GM10266 (cell line): ENCODE measurements around the gene HMGN4.

Source experiments
- DNase-seq: peaks from one replicate; pipeline ENCODE4 v3.0.0; 2012; ENCODE audit errors: extremely low spot score
- CTCF ChIP-seq: IDR thresholded peaks from 2 replicates; pipeline ENCODE4 v1.5.1; 2012; ENCODE audit warnings: mild to moderate bottlenecking, low read depth; ENCODE audit not compliant: control insufficient read depth, insufficient read depth; ENCODE audit errors: missing control alignments

Gene HMGN4

DNA sequence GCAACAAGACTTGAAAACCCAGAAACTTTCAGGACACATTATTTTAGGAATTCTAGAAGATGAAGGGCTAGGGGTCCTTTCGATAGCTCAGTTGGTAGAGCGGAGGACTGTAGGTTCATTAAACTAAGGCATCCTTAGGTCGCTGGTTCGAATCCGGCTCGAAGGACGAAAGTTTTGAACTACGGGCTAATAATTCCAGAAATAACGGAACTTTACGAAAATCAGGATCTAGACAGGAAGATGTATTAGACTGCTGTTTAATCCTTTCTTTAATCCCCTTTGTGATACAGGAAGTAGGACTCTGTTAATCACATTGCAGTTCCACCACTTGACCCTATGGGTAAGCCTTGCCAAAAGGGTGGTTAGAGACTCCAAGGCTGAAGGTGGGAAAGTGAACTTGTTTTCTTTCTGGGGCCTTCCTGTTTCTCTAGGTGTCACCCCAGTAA, 37.4 kb downstream of the HMGN4 start:
- no peak for DNase-seq
- TF ChIP-seq CTCF: no peak

DNA sequence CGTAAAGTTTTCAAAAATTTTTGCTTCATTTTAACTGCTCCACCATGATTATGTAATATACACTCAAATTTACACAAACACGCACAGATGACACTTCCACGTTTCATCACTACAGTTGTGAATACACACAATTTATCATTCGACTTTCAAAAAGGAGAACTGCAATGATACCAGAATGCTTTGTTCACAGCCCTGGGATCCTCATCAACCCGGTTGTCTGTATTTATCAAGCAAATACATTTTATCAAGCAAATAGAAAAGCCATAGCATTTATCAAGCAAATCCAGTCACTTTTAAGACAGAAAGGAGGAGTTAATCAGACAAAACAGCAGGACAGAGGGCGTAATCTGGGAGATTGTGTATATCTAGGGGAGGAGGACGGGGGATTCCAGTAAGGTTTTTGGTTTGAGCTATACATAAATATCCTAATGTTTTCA, 38.3 kb downstream of the HMGN4 start:
- TF ChIP-seq CTCF: no peak
- no peak for DNase-seq

DNA sequence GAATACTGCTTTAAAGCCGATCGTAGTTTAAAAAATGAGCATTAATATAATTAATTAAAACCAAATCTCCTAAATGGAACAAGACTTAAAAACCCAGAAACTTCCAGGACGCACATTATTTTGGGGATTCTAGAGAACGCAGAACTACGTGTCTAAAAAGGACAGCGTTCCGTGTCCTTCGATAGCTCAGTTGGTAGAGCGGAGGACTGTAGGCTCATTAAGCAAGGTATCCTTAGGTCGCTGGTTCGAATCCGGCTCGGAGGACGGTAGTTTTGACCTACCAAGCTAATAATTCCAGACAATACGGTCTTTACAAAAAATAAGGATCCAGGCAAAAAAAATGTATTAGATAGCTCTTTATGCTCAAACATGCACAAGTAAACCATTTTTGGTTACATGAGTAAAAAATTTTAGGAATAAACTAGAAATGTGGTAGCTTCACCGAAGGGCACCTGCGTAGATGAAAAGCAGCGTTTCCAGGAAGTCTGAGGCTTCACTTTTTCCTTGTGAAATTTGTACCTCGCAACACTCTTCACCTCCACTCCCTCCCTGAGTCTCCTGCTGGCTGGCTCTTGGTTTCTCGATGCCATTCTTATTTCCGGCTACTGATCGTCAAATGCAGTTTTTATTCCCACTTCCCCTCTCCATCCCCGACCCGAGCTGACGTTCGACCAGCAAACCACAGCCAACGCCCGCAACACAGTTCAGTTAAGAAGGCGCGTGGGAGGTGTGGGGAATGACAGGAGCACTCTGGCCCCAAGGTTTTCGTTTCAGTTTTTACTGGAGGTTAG, 39.0 kb downstream of the HMGN4 start:
- DNase-seq: no peak

DNA sequence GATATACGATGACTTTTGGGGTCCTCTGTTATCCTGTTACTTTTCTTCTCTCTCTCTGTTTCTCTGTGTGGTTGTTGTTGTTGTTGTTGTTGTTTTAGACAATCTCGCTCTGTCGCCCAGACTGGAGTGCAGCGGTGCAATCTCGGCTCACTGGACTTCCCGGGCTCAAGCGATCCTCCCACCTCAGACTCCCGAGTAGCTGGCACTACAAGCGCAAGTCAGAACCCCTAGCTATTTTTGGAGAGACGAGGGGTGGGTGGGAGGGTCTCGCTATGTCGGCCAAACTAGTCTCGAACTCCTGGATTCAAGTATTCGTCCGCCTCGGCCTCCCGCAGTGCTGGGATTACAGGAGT, 39.5 kb downstream of the HMGN4 start:
- no peak for DNase-seq
- no peak for TF ChIP-seq CTCF

More for the DNA sequence above, 39.0 kb downstream of the HMGN4 start:
- TF ChIP-seq CTCF: no peak

DNA sequence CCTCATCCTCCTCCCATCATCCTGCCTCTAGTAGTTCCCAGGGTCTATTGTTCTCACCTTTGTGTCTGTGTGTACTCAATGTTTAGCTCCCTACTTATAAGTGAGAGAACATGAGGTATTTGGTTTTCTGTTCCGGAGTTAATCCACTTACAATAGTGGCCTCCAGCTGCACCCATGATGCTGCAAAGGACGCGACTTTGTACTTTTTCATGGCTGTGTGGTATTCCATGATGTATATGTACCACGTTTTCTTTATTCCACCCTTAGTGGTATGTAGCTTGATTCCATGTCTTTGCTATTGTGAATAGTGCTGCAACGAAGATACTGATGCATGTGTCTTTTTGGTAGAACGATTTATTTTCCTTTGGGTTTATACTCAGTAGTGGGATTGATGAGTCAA, 40.1 kb downstream of the HMGN4 start:
- no peak for DNase-seq
- TF ChIP-seq CTCF: no peak

GRCh38 chr6:26578741-26579140, 40.6 kb downstream of the HMGN4 start:
- TF ChIP-seq CTCF: no peak
- no peak for DNase-seq

- TF ChIP-seq CTCF: no peak
Observed at GRCh38 chr6:26581164-26581915, 43.2 kb downstream of the HMGN4 start.

More at GRCh38 chr6:26581164-26581915, 43.2 kb downstream of the HMGN4 start:
- no peak for DNase-seq
